Measurements from ENCODE around the gene CFAP77. TPM values are rescaled to one million over a fixed set of nuclear protein-coding genes. Genes with fewer than 3 reads are reported as not detected.

The CFAP77 gene
- total and polyA plus RNA-seq, 9 of the 15 experiments (the other 6 are each of a cell fraction or from before 2014, with no cell fraction given): not detected

DNA sequence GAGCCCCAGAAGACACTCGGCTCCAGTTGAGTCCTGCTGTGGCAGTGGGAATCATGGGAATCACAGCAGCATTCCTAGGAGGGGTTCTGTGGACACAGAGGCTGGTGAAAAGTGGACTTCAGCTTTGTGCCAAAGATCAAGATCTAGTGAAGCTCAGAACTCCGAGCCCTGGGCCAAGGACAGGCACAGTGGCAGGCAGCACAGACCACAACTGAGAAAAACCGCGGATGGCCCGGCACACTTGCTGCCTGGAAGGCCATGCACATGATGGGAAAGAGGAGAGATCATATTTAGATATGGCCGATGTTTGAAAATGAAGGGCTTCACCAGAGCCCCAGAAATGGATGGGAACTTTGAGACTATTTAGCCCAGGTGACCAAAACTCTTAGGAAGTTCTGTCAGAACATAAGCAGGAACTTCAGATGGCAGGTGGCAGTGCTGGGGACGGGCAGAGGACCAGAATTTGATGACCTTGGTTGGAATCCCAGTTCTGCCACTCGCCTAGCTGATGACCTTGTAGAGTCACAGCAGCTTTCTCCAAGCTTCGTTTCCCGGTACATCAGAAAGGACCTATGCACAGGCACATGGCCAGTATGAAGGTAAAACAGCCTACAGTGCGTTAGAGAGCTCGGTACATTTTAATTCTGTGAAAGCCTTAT is 190.4 kb downstream of the CFAP77 start:
- 93% methylated on average over 12 of the region's 12 CpGs for WGBS (ENCODE audit: insufficient coverage, low coverage, missing lambda C conversion rate)
- CTCF ChIA-PET (ENCODE audit: low intra/inter-chr PET ratio): no interaction called here
- no peak for FAIRE-seq

More for the DNA sequence above, 190.4 kb downstream of the CFAP77 start:
- no peak overlapping the region for H3K9ac ChIP-seq (ENCODE audit: insufficient read depth in 1 of 2, low read depth in 2 of 2, low read length in 2 of 2)
- peaks cover 89% of the 10 kb centered on the region for H3K36me3 ChIP-seq (ENCODE audit: control insufficient read depth, insufficient read depth, low read length)
- H3K4me2 ChIP-seq (ENCODE audit: insufficient read depth, low read length): no peak overlapping the region
- H3K9me3 ChIP-seq (replicated peaks; ENCODE audit: control insufficient read depth, insufficient read depth, low read depth, low read length): no peaks in the 10 kb centered on the region
- no peaks in the 10 kb centered on the region for H3K27me3 ChIP-seq (ENCODE audit: control insufficient read depth in 2 of 2, insufficient read depth in 2 of 2, low read length in 2 of 2)
- no peak overlapping the region for H3K27ac ChIP-seq (ENCODE audit: extremely low read depth, low read depth, low read length)
- no peak overlapping the region for H2AFZ ChIP-seq (ENCODE audit: low read depth, low read length)
- no peak for ATAC-seq
- BruUV-seq (replicated peaks): no TSS peak
- H3K4me3 ChIP-seq: no peak overlapping the region
- no peaks in the 10 kb centered on the region for H3K9me1 ChIP-seq (ENCODE audit: control insufficient read depth, insufficient read depth, low read length)
- H3K79me2 ChIP-seq (ENCODE audit: control insufficient read depth, insufficient read depth, low read length): no peaks in the 10 kb centered on the region
- intact Hi-C loops (cut with micrococcal nuclease): no loop called here
- POLR2A ChIA-PET: no interaction called here
- in situ Hi-C loops (cut with MboI): no loop called here
- TF ChIP-seq NR2C1 (IDR thresholded peaks at IDR 0.05) (no peak), NR2C1 (tag; IDR thresholded peaks at IDR 0.05) (no peak), CHCHD3 (CRISPR knock-in tag; IDR thresholded peaks at IDR 0.05) (no peak), SLC30A9 (CRISPR knock-in tag; IDR thresholded peaks at IDR 0.05) (no peak), ZNF212 (CRISPR knock-in tag; IDR thresholded peaks at IDR 0.05) (no peak), ZNF584 (CRISPR knock-in tag; IDR thresholded peaks at IDR 0.05; ENCODE audit: low read depth) (no peak), YBX1 (IDR thresholded peaks at IDR 0.05) (no peak), TSHZ1 (CRISPR knock-in tag; IDR thresholded peaks at IDR 0.05) (no peak), MAFF (IDR thresholded peaks at IDR 0.05; ENCODE audit: low read length) (no peak), ZBTB5 (IDR thresholded peaks at IDR 0.05) (no peak), SMAD1 (IDR thresholded peaks at IDR 0.05; ENCODE audit: low read depth, low read length, partially characterized antibody) (no peak)
- TF ChIP-seq, protein P1, sequence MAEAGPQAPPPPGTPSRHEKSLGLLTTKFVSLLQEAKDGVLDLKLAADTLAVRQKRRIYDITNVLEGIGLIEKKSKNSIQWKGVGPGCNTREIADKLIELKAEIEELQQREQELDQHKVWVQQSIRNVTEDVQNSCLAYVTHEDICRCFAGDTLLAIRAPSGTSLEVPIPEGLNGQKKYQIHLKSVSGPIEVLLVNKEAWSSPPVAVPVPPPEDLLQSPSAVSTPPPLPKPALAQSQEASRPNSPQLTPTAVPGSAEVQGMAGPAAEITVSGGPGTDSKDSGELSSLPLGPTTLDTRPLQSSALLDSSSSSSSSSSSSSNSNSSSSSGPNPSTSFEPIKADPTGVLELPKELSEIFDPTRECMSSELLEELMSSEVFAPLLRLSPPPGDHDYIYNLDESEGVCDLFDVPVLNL (CRISPR knock-in tag; IDR thresholded peaks at IDR 0.05; ENCODE audit: low read depth): no peak
- H4K20me1 ChIP-seq (replicated peaks; ENCODE audit: control insufficient read depth, insufficient read depth, low read length): peaks cover 13% of the 10 kb centered on the region
- DNase-seq (ENCODE audit: extremely low read depth in 1 of 4, low spot score in 3 of 4): no peak
- H3K4me1 ChIP-seq (replicated peaks in 1 of 2; ENCODE audit: control insufficient read depth in 2 of 2, insufficient read depth in 2 of 2, low read length in 2 of 2): peaks cover 0 to 3% of the 10 kb centered on the region in 2 experiments; a peak in 1 of 5 replicates

All from K562 (cell line).